Esophagus mucosa (tissue), 1 donor: ENCODE measurements around the gene MRPS23. TPM values are rescaled to one million over a fixed set of nuclear protein-coding genes. Genes with fewer than 3 reads are reported as not detected.
A peak's percentile ranks its signal among the peaks of the same experiment; 100 is the strongest.

Experiments used
- ATAC-seq: fragments of 200-7000 bp; cut with Tn5 transposase; one replicate; pipeline ENCODE4 v1.9.1; 2020
- total RNA-seq: library from RNA; stranded (reverse); gene quantifications from one replicate; pipeline ENCODE4 v1.2.4, GENCODE V29; 2023
- donor health status: DM: yes; HTN: yes; CAD: no.

The MRPS23 gene
- total RNA-seq, 1 donor from 2014 or later, result 29.4 TPM

DNA sequence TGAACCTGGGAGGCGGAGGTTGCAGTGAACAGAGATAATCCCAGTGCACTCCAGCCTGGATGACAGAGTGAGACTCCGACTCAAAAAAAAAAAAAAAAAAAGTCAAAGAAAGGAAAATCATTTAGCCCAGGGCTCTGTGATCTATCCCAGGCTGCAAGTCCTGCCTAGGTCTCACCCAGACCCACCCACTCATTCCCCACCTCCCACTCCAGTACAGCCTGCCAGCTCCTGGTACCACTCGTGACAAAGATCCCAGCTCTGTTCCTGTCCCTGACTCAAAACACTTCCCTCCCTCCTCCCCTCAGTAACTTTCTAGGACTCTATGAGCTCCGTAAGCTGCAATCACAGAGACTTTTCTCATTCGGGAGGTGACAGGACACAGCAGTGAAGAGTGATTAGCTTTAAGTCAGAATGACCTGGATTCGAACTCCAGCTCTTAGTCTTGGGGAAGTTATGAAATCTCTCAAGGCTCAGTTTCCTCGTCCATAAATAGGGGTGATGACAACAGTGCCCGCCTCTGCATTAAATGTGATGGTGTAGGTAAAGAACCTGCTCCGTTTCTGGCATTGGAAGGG is 28.0 kb upstream of the MRPS23 start:
- no peak for ATAC-seq

DNA sequence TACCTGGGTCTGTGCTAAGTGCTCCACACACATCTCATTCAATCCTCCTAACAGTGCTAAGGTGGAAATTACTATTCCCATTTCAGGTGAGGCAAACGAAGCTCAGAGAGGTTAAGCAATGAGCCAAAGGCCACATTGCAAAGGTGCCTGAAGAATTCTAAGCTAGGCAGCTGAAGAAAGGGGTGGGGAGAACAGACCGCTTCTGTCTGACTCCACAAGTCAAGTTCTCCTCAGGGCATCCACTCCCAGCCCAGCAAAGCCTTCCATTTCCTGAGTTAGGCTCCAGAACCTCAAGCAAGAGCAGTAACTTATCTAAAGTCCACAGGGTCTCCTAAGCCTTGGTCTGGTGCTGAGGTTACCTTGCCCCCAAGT is 27.0 kb upstream of the MRPS23 start:
- peak; percentile 31 for ATAC-seq

DNA sequence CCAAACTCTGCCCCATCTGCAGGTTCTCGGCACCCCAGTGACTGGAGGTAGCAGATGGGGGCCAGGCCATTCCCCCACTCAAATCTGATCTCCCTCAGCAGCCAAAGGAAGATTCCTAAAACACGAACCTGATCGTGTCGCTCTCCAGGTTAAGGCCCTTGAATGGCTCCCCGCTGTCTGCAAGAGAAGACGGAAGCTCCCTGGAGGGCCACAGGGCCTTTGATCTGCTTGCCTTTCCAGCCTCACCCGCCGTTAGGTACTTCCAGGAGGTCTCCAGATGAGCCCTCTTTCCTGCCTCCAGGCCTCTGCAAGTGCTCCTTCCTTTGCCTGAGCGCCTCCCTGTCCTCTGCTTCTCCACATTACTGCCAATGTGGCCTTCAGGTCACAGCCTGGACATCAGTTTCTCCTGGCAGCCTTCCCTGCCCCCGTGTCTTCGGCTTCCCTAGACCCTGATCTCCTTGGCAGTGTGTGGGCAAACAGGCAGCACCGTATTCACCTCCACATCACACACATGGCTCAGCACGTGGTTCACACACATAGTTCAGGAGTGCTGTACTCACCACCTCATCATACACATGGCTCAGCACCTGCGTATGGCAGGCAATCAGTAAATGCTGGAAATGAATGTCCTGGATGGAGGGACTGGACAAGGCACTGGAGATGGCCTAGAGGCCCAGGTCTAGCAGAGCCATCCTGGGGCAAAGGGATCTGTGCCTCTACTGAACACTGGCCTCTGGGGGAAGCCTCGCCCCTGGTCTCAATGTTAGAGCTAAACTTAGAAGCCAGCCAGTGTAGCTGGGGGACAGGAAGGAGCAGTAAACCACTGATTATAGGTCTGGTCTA is 26.4 kb upstream of the MRPS23 start:
- ATAC-seq, result no peak

DNA sequence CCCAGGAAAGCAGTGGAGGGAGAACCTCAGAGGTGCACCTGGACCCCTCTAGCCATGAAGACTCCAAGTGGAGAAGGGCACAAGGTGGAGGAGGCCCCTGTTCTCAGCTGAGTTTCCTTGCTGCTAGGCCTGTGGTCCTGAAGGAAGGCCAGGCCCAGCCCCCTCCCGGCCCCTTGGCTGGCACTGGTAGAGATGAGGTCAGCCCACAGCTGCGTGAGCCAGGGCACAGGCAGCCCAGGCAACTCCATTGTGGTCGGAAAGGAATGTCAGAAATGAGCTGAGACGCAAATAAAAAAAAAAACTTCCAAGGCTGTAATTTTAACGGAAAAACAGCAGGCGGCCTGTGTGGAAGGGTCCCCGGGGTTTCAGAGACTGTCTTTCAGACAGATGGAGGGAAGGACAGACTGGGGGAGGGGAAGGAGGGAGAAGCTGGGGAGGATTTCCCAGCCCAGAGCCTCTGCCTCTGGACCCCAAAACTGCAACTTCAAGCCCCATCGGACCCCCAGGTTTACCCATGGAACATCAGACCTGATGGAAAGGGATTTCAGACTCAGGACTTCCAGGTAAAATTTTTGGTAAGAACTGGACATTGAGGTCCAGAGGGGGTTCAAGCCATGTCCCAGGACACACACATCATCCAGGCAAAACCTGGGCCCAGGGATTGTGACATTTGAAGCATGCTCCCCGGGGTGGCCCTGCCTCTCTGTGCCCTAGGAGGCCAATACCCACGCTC is 25.6 kb upstream of the MRPS23 start:
- peak; percentile 54 for ATAC-seq

DNA sequence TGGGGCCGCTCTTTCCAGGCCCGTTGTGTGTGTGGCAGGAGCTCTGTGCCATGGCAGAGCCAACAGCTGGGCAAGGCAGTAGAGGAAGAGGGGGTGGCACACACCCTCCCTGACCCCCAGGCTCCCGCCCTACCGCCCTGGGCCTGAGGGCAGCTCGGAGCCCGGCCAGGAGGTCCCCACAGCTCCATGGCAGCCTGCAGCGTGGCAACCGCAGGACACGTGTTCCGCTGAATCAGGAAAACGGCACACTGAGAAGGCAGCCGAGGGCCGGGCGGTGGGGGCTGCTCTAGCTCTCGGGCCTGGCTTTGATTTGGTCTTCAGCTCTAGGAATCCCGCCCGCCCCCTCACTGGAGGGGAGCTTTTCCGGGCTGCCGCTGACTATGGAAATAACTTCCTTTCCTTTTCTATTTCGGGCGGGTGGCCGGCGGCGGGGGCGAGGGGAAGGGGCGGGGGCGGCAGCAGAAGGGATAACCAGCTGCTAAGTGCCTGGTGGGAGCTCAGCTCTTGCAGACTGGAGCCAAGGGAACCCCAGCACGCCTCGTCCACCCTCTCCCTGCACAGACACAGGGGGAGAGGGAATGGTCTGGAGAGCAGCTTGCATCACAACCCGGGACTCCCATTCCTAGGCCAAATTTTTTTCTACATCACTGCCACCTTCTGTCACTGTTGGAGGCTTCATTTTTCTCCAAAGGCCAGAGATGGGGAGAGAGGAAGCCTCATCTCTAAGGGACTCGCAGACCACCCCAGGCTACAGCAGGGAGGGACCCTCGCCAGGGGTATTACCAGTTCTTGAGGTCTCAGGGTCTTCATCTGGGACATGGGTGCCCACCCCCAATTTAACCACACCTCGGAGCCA is 24.8 kb upstream of the MRPS23 start:
- no peak for ATAC-seq

DNA sequence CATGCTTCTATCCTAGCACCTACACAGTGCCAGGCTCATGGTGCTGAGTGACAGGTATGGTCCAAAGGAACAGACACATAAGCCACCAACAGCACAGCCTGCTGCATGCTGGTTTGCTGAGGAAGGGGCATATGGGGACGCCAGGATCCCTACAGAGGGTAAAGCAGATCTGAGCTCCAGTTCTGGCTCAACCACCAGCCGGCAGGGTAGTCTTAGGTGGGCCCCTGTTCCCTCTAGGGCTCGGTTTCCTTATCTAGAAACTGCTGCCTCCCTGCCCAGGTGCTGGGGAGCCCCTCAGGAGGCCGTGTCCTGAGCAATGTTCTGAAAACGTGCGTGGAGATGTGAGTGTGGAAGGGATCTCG is 24.2 kb upstream of the MRPS23 start:
- ATAC-seq, result no peak

DNA sequence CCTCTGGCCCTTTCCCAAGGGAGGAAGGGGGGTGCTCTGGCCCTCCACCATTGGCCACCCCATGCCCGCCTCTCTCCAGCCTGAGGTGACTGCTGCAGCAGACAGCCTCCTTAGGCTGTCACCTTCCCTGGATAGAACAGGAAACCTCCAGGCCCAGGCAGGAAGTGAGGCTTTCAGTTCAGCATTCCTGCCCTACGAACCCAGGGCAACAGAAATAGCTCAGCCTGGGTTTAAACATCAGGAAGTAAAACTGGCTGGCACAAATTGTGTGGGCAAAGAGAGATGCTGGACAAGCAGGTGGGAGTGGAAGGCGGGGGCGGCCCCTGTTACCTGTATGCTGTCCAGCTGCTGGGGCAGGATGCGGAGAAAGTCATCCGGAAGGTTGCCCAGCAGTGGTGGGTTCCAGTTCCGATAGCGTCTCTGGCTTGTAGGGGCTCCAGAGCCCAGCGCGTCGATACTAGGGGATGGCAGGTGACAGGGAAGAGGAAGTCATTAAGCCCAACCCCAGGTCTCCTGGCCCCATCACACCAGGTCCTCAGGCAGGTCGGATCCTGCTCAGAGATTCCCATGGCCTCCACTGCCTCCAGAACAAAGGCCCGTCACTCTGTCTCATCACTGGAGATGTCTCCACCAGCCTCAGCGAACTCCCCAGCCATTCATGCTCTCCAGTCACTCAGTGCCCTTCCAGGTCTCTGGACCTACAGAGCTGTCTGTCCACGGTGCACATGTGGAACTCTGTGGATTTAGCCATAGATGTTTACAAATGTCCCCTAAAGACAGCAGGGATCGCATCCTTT is 23.6 kb upstream of the MRPS23 start:
- no peak for ATAC-seq

DNA sequence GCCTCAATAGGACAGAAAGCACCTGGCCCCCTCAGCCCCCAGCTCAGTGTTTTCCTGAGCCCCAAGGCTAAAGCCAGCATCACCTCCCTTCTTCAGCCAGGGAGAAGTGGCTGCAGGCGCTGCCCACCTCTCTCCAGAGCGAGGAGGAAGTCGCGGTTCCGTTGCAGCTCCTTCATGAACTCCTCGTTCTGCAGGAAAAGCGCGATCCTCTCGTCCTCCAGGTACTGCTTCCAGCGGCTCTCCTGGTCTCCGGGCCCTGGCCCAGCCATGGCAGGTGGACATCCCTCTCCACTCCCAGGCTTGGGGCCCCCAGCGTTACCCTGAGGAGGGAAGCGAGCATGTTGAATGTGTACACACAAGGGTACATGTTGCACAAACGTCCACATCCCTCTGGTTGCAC is 22.7 kb upstream of the MRPS23 start:
- no peak for ATAC-seq

DNA sequence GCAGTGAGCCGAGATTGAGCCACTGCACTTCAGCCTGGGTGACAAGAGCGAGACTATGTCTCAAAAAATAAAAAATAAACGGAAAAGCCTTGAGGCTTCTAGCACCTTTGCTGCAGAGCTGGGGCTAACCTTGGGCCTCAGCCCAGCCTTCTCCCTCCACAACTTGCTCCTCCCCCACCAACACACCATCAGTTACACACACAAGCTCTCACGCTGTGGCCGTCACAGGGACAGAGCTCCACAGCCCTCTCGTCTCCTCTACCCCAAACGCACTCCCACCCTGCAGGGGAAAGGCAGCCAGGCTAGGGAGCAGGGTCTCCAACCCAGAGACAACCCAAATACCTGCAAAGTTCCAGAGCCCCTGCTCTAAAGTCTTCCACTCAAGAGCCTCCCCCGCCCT is 22.0 kb upstream of the MRPS23 start:
- no peak for ATAC-seq

DNA sequence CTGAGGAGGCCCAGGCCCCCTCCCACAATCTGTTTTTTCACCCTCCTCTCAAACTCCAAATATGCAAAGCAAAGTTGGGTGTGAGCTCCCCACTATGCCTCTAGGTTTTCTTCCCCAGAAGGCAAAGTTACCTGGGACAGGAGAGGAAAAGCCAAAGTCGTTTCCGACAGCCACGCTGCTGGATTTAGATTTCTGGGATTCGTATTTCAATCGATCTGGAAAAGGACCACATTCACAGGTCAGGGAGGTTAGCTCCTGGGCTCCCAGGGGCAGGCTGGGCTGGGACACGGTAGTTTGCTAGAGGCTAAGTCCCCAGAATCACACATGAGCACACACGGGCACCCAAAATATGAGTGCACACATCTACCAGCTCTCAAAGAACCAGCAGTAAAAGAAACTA is 21.3 kb upstream of the MRPS23 start:
- no peak for ATAC-seq

DNA sequence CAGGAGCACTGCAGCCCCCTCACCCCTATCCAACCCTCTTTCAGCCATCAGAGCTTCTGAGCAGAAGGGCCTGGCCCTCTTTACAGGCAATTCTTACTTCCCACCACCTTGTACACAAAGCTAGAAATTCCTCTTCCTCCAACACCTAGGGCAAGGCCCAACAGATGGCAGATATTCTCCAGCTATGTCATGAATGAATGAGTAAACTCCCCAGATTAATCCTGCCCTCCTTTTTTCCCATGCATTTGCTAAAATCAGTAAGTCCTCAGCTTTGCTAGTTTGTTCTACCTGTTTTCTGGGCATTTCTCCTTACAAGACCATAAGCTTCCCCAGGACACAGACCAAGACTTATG is 20.4 kb upstream of the MRPS23 start:
- no peak for ATAC-seq

DNA sequence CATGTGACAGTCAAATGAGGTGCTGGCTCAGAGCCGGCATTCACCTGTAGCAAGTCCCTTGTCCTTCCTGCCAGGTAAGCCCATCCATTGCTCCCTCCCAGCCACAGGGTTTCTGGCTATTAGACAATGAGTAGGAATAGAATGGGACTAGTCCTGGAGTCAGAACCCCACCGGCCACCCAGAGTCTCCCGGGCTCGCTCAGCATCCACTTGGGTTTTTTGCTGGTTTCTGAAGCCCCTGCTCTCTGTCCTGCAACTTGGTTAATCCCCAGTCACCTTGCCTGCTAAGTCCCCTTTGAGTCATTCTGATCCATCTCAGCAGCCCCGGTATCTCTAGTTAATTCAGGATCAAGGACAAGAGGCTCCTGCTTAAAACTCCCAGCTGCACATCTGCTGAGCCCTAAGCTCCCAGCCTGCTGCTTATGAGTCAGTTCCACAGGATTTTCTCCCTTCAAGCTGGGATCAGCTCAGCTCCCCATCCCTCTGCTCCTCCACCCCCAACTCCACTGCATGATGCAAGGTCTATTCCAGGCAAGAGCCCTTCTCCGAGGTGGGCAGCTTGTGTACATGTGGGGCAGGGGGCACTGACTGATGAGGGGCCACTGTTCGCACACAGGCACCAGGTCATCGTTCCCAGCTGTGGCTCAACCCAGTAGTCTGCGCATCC is 19.9 kb upstream of the MRPS23 start:
- ATAC-seq, result peak; percentile 24

DNA sequence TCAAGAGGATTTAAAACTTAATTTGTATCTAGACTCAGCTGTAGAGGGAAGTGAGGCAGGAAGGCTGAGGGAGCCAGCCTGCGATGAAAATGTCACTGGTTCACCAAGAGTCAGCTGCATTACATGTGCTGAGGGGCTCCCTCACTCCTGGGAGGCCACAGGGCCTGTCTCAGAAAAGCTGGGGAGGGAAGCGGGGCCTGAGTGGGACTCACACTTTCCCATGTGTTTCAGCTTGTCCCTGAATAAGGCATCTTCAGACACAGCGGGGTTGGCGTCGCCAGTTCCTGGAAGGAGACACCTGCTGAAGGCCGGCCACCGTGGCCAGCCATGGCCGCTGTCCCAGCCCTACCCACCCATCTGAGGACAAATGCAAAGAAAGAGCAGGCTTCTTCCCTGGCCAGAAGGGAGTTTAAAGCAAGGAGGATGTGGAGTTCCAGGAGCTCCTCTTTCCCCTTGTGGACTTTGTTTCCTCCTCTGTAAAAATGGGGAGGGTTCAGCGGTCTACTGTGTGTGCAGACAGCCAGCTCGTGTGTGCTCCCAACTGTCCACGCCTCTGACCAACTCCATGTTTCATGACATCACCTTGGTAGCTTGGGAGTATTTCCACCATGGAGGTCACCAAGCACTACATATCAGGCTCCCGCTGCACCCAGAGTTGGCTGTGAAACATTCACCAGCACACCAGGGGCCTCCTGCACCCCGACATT is 19.2 kb upstream of the MRPS23 start:
- no peak for ATAC-seq

DNA sequence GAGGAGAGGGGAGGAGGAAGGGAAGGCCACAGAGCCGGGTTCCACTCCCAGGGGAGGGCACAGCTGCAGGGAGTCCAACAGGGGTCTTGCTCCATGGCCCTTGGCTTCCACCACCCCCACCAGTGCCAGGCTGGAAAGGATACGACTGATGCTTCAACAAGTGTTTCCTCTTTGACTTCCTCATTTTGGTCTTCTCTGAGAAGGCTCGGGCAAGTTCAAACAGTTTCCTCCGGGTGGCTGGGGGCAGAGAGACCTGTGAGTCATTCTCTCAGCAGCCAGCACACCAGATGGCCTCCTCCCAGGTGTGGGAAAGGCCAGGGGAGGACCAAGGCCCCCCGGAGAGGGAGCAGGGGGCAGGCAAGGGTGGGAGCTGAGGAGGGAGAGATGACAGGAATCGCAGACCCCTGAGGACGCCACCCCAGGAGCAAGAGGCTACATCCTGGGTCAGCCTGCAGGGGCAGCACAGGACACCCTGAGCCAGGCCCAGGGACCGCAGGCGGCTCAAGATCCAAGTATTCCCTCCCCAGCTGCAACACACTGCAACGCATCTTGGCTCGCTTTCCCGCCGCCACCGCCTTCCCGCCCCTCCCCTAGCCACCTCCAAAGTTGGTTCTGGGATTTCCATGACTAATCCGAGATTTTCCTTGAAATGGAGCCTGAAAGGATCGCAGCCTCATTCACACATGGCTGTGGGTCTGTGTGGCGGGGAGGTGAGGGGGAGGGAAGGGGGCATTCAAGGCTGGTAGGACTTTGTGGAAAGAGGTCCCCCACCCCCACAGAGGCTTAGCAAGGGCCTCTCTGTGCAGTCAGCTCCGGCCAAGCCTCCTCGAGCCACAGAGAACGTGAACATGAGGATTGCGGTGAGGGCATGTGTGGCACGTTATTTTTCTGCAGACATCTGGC is 18.4 kb upstream of the MRPS23 start:
- ATAC-seq, result peak; percentile 87

DNA sequence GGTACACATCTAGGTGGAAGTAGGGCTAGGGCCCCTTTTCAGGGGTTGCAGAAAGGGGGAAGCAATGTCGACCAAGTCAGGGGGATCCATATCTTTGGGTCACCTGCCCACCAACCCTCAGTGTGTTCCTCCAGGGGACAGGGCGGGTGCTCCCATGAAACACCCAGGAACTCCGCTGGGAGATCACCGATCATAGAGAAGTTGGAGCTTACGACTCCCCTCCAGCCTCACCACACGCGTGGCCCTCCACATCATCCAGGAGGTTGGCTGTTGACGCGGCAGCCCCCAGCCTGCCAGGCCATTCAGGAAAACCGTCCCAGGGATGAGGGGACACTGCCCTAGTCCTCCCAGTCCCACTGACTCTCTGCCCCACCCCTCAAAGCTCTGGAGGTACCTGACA is 17.3 kb upstream of the MRPS23 start:
- ATAC-seq, result no peak

DNA sequence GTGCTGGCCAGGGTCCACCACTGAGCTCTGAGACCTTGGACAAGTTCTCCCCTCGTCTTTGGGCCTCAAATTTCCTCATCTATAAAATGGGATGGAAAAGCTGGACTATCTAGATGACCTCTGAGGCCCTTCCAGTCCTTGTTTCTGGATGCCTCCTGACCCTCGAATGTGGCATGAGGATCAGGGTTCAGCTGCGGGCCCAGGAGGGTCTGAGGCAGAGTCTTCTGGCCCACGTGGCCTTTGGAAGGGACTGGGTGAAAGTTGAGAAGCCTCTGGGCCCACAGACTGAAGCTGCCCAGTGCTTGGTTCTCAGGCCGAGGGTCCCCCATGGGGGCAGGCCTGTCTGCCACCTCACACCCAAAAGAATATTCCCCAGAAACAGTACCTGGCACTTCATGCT is 16.9 kb upstream of the MRPS23 start:
- no peak for ATAC-seq

DNA sequence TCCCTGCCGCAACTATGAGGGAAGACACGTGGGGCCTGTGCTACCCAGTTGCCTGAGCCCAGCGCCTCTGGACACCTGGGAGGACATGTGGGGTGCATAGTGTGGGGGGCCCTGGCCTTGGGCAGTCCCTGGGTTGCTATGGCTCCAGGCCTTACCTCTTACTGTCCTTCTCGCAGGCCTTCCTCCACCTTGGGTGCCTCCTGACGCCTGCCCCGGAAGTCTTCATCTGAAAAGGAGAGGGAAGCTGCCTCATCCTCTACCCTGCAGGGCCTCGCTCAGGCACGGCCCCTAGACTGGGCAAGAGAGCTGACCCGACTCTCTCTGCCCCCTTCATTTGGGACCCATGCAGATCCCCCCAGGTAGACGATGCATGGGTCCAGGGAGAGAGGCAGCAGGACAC is 16.5 kb upstream of the MRPS23 start:
- no peak for ATAC-seq

DNA sequence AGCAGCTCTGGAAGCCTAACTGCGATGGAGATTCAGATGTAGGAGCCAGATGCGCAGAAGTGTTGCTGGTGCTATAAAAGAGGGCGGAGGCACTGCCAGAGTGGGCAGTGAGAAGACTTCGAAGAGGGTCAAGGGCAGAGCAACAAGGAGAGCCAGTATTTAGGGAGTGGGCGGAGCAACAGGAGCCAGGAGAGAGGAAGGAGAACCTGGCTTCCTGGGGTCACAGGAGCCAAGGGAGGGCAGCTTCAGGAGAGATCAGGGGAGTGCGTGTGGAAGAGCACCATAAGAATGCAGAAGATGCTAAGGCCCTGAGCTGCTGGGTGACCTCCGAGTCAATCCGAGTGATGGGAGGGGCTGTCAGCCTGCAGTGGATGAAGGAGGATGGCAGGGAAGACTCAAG is 14.4 kb upstream of the MRPS23 start:
- no peak for ATAC-seq

DNA sequence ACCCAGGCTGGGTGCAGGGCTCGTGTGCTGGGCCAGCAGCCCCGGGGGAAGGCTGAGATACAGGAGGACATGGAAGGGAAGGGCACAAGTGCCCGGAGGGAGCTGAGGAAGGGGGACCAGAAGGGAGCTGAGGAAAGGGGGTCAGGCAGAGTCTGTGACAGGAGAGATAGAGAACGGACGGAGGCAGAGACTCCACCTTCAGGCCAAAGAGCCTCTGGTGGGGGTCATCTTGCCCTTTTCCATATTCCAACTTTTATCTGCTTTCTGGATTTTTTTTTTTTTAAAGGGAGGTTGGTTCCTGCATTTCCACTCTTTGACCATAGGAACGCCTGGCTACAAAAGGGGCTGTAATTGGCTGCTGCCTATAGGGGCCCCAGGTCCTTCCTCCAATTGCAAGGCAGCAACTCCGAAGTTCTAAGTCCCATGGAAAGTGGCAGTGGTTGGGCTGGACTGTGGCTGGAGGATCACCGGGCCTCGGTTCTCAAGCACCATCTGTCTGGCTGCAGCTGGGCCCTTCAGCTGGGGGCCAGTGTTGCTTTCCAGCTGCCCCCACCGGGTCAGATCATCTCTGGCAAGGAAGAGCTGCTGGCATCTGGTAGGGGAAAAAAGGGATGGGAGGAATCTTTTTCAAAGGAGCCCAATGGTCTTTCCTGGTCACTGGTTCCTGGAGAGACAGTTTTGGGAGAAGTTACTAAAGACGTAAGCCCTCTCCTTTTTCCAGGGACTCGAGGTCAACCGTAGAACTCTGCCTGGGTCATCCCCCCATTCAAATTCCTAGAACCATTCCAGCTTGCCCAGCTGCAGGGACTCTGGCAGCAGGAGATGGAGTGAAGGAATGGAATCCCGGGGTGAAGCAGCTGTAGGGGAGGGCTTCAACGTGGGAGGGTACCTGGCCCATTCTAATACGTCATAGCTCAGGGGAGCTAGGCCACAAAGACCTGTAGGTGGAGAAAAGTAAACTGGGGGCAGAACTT is 13.1 kb upstream of the MRPS23 start:
- no peak for ATAC-seq
